Tibial artery (tissue), 4 donors: ENCODE measurements around the gene FSIP1.

Experiments
- DNase-seq, 2 donors: peaks; one replicate each; pipeline ENCODE4 v3.0.0-alpha.2; 2019
- H3K27ac ChIP-seq, 2 donors: fragments of 200-600 bp; sonication (generic) in 1 of 2; 1 replicate in 1 of 2; 2 replicates in 1 of 2; pipeline ENCODE4 v1.5.1; 2018 to 2019; ENCODE audit warnings: mild to moderate bottlenecking in 1 of 2
- H3K27me3 ChIP-seq, 2 donors: fragments of 200-600 bp; sonication (generic) in 1 of 2; one replicate each; pipeline versions ENCODE4 v1.5.1 to v1.6.0; 2016 to 2019
- H3K36me3 ChIP-seq, 3 donors: fragments of 200-600 bp; sonication (generic) in 2 of 3; one replicate each; pipeline ENCODE4 v1.5.1; 2016 to 2019; ENCODE audit warnings: mild to moderate bottlenecking in 2 of 3
- H3K4me1 ChIP-seq, 4 donors: fragments of 200-600 bp; sonication (generic) in 2 of 4; 1 replicate in 3 of 4; 2 replicates in 1 of 4; pipeline ENCODE4 v1.5.1; 2016 to 2019
- H3K4me3 ChIP-seq, 2 donors: fragments of 200-600 bp; sonication (generic) in 1 of 2; 1 replicate in 1 of 2; 2 replicates in 1 of 2; pipeline ENCODE4 v1.5.1; 2018 to 2019; ENCODE audit warnings: mild to moderate bottlenecking in 2 of 2
- H3K9me3 ChIP-seq, 3 donors: fragments of 200-600 bp; sonication (generic) in 1 of 3; one replicate each; pipeline ENCODE4 v1.5.1; 2016 to 2019
- intact Hi-C: fragments of 100-400 bp; cut with DNase I; formaldehyde crosslinking; loops from one replicate; pipeline ENCODE4 v1.15.0; 2023; ENCODE audit warnings: low total_unique reads
- TF ChIP-seq, protein P1 (sequence below), 2 experiments: fragments of 200-600 bp in 1 of 2; fragments of 450-650 bp in 1 of 2; IDR thresholded peaks; one replicate each; pipeline ENCODE4 v1.5.1; 2017 to 2019; ENCODE audit warnings: antibody characterized with exemption in 2 of 2, mild to moderate bottlenecking in 1 of 2, moderate library complexity in 1 of 2

FSIP1 gene

GRCh38 chr15:39589815-39590644 is 192.6 kb downstream of the FSIP1 start:
- TF ChIP-seq, protein P1, sequence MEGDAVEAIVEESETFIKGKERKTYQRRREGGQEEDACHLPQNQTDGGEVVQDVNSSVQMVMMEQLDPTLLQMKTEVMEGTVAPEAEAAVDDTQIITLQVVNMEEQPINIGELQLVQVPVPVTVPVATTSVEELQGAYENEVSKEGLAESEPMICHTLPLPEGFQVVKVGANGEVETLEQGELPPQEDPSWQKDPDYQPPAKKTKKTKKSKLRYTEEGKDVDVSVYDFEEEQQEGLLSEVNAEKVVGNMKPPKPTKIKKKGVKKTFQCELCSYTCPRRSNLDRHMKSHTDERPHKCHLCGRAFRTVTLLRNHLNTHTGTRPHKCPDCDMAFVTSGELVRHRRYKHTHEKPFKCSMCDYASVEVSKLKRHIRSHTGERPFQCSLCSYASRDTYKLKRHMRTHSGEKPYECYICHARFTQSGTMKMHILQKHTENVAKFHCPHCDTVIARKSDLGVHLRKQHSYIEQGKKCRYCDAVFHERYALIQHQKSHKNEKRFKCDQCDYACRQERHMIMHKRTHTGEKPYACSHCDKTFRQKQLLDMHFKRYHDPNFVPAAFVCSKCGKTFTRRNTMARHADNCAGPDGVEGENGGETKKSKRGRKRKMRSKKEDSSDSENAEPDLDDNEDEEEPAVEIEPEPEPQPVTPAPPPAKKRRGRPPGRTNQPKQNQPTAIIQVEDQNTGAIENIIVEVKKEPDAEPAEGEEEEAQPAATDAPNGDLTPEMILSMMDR (IDR thresholded peaks at IDR 0.05), result no peak
- no peak for DNase-seq
- intact Hi-C loops, result loop anchor here (10.0 kb wide), 1 partner anchor 165 kb away; no protein-coding TSS in a partner anchor
- H3K4me1 ChIP-seq, result peaks cover 0 to 28% (median 6%) of the 10 kb centered on the region in 4 donors
- peaks cover 94 to 100% (median 98%) of the 10 kb centered on the region in 3 donors for H3K36me3 ChIP-seq
- no peak overlapping the region for H3K27ac ChIP-seq
- H3K27me3 ChIP-seq, result no peaks in the 10 kb centered on the region
- H3K9me3 ChIP-seq, result no peaks in the 10 kb centered on the region
- no peak overlapping the region for H3K4me3 ChIP-seq

- DNase-seq, result no peak
- peaks cover 0 to 34% (median 8%) of the 10 kb centered on the region in 4 donors for H3K4me1 ChIP-seq
- no peaks in the 10 kb centered on the region for H3K9me3 ChIP-seq
- no peak overlapping the region for H3K4me3 ChIP-seq
- no peaks in the 10 kb centered on the region for H3K27me3 ChIP-seq
- H3K36me3 ChIP-seq, result peaks cover 96 to 100% (median 98%) of the 10 kb centered on the region in 3 donors
- TF ChIP-seq, protein P1 (IDR thresholded peaks at IDR 0.05), result no peak
- intact Hi-C loops, result loop anchor here (10.0 kb wide), 1 partner anchor 165 kb away; no protein-coding TSS in a partner anchor
- no peak overlapping the region for H3K27ac ChIP-seq
Measured at GRCh38 chr15:39589193-39589814, 193.3 kb downstream of the FSIP1 start.

DNA sequence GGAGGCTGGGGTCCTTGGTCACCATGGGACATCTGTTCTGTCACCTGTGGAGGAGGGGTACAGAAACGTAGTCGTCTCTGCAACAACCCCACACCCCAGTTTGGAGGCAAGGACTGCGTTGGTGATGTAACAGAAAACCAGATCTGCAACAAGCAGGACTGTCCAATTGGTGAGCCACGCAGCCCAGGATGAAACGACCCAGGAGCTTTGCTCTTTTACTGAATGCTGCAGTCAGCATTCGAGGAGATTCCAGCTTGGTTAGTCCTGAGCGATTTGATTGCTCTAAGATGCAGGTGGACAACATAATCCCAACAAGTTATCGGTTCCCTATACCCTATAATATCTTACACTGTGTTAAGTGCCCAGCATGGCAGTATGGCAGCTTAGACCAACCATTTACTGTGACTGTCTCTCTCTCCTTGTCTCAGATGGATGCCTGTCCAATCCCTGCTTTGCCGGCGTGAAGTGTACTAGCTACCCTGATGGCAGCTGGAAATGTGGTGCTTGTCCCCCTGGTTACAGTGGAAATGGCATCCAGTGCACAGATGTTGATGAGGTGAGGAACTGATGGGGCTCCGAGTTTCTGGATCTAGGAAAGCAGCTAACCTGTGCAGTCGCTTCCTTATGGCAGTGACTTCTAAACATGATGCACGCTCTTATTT is 194.0 kb downstream of the FSIP1 start:
- H3K36me3 ChIP-seq, result peaks cover 96 to 100% (median 98%) of the 10 kb centered on the region in 3 donors
- intact Hi-C loops, result loop anchor here (10.0 kb wide), 1 partner anchor 166 kb away; no protein-coding TSS in a partner anchor
- TF ChIP-seq, protein P1 (IDR thresholded peaks at IDR 0.05), result no peak
- H3K4me1 ChIP-seq, result peaks cover 0 to 40% (median 10%) of the 10 kb centered on the region in 4 donors
- no peak overlapping the region for H3K4me3 ChIP-seq
- DNase-seq, result no peak
- H3K27me3 ChIP-seq, result no peaks in the 10 kb centered on the region
- no peak overlapping the region for H3K27ac ChIP-seq
- H3K9me3 ChIP-seq, result no peaks in the 10 kb centered on the region

- peaks cover 91 to 100% (median 94%) of the 10 kb centered on the region in 3 donors for H3K36me3 ChIP-seq
- intact Hi-C loops, result loop anchor here (10.0 kb wide), 1 partner anchor 167 kb away; no protein-coding TSS in a partner anchor
Measured at GRCh38 chr15:39587731-39588530, 194.7 kb downstream of the FSIP1 start.

More at GRCh38 chr15:39587731-39588530, 194.7 kb downstream of the FSIP1 start:
- no peak for DNase-seq
- no peaks in the 10 kb centered on the region for H3K27me3 ChIP-seq
- H3K27ac ChIP-seq, result no peak overlapping the region
- no peaks in the 10 kb centered on the region for H3K9me3 ChIP-seq
- no peak overlapping the region for H3K4me3 ChIP-seq
- TF ChIP-seq, protein P1 (IDR thresholded peaks at IDR 0.05), result no peak
- peaks cover 0 to 48% (median 13%) of the 10 kb centered on the region in 4 donors for H3K4me1 ChIP-seq
